Stimulated activated naive CD8-positive, alpha-beta T cell treated with anti-CD3 and anti-CD28 coated beads, Interleukin-15, Interleukin-2, amounts not matched to agents 100 ng/mL and 50 ng/mL, for 24 hours (primary cell): ENCODE results near the gene GRIN3B.

Experiments used
- H3K27ac Mint-ChIP-seq: one replicate; pipeline ENCODE4 v1.8.0; 2021; ENCODE audit warnings: mild to moderate bottlenecking, mixed read lengths
- H3K27me3 Mint-ChIP-seq: one replicate; pipeline ENCODE4 v1.8.0; 2021; ENCODE audit warnings: mixed read lengths
- H3K36me3 Mint-ChIP-seq: one replicate; pipeline ENCODE4 v1.8.0; 2021; ENCODE audit warnings: low read depth, mixed read lengths
- H3K4me1 Mint-ChIP-seq: one replicate; pipeline ENCODE4 v1.8.0; 2021; ENCODE audit warnings: low read depth, mixed read lengths
- H3K4me3 Mint-ChIP-seq: one replicate; pipeline ENCODE4 v1.8.0; 2021; ENCODE audit warnings: mild to moderate bottlenecking, mixed read lengths
- H3K9me3 Mint-ChIP-seq: one replicate; pipeline ENCODE4 v1.8.0; 2021; ENCODE audit warnings: mixed read lengths

GRIN3B gene

DNA sequence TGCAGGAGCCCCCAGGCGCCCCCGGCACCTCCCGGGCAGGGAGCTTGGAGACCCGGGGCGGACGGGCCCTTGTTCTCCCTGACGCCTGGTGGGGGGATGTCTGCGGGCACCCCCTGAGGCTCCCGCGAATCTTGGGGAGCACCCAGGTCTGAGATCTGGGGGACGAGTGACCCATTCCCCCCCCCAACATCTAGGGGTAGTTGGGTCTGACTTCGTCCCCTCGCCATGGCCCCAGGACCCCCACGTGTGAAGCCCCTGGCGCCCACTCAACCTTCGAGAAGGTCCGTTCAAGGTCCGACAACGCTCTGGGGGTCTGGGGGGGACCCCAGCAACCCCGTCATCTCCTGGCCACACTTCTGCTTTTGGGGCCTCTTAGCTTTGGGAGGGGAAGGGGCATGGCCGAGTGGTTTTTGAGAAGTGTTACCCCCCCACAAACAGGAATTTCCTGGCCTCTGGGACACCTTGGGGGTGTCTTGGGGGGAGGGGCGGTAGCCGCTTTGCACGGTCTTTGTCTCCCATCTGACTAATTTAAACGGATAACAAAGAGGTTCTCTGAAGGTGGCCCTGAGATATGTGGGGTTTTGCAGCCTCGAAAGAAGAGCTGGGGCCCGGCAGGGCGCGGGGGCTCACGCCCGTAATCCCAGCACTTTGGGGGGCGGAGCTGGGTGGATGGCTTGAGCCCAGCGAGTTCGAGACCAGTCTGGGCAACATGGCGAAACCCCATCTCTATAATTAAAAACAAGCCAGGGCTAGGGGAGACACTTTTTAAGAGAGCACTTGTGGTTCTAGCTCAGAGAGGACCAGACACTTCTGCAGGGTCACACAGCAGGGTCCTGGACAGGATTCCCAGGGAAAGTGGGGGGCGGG is 26.8 kb downstream of the GRIN3B start:
- H3K4me3 Mint-ChIP-seq, result peak overlapping the region; percentile 88
- H3K4me1 Mint-ChIP-seq, result peaks cover 29% of the 10 kb centered on the region
- H3K9me3 Mint-ChIP-seq, result no peaks in the 10 kb centered on the region
- peak overlapping the region; percentile 75 for H3K27ac Mint-ChIP-seq
- H3K36me3 Mint-ChIP-seq, result peaks cover 4% of the 10 kb centered on the region
- no peaks in the 10 kb centered on the region for H3K27me3 Mint-ChIP-seq

DNA sequence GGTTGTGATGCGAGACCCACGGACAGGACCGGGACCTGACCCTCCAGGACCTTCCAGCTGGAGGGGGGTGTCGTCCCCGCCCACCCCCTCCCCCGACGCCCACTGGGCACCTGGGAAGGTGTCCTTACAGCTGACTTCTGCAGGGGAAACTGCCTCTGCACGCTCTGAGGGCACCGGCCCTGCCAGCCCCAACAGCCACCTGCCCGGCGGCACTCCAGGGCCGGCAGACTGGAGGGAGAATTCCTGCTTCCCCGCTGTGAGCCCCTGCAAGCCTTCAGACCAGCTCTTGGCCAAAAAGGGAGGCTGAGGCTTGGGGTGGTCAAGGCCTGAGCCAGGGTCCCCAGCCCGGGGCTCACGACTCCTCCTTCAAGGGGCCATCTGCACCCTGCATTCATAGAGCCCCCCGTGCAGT is 27.4 kb downstream of the GRIN3B start:
- Mint-ChIP-seq H3K27ac (no peak overlapping the region), H3K4me1 (peaks cover 29% of the 10 kb centered on the region), H3K36me3 (peaks cover 4% of the 10 kb centered on the region), H3K27me3 (no peaks in the 10 kb centered on the region), H3K4me3 (peak overlapping the region; percentile 88), H3K9me3 (no peaks in the 10 kb centered on the region)

DNA sequence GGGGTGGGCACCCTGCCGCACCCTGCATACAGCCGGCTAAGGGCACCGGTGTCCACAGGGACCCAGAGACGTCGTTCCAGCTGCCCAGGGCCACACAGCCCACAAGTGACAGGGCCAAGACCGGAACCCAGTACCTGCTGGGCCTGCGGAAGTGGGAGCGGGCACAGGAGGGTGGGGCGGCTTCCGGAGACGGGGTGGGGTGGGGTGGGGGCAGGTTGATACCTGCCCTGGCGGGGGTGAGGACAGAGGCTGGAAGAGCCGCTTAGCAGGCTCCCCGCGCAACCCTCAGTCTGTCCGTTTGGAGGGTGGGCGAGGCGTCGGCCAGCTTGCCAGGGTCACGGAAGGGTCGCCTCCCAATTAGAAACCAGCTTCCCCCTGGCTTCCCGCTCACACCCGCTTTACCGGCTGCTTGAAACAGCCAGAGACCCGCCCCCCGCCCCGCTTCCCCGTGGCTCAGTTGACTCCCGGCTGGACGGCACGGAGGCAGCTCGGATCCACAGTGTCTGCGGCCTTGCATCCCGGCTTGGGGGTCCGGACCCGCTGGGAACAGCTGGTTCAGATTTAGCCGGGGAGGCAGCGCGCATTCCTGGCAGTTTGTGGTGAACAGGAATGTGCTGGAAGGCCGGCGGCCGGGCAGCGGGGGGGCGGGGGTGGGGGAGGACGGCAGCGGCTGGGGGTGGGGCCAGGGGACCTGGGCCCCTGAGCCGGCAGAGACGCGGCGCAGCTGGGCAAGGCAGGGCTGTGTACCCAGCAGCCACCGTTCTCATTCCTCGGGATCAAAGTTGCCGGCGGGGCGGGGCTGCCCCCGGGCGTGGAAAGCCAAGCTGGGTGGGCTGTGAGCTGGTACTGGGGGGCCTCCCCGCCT is 28.1 kb downstream of the GRIN3B start:
- H3K9me3 Mint-ChIP-seq, result no peaks in the 10 kb centered on the region
- H3K27me3 Mint-ChIP-seq, result no peaks in the 10 kb centered on the region
- H3K36me3 Mint-ChIP-seq, result peaks cover 10% of the 10 kb centered on the region
- no peak overlapping the region for H3K27ac Mint-ChIP-seq
- peak overlapping the region; percentile 88 for H3K4me3 Mint-ChIP-seq
- peaks cover 30% of the 10 kb centered on the region for H3K4me1 Mint-ChIP-seq

DNA sequence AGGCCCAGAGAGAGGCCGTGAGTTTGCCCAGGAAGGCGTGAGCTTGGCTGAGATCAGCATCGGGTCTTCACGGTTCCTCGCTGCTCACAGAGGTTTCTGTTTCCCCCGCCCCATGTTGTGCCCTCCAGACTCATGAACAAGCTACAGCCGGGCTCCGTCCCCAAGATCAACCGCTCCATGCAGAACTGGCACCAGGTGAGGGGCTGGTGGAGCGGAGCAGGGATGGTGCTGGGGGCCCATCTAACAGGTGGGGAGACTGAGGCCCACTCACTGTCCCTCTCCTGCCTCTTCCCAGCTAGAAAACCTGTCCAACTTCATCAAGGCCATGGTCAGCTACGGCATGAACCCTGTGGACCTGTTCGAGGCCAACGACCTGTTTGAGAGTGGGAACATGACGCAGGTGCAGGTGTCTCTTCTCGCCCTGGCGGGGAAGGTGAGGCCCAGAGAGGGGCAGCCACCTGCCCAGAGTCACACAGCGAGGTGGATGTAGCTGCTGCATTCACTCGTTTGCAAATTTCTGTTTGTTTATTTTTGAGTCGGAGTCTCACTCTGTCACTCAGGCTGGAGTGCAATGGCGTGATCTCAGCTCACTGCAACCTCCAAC is 32.1 kb downstream of the GRIN3B start:
- no peak overlapping the region for H3K4me3 Mint-ChIP-seq

DNA sequence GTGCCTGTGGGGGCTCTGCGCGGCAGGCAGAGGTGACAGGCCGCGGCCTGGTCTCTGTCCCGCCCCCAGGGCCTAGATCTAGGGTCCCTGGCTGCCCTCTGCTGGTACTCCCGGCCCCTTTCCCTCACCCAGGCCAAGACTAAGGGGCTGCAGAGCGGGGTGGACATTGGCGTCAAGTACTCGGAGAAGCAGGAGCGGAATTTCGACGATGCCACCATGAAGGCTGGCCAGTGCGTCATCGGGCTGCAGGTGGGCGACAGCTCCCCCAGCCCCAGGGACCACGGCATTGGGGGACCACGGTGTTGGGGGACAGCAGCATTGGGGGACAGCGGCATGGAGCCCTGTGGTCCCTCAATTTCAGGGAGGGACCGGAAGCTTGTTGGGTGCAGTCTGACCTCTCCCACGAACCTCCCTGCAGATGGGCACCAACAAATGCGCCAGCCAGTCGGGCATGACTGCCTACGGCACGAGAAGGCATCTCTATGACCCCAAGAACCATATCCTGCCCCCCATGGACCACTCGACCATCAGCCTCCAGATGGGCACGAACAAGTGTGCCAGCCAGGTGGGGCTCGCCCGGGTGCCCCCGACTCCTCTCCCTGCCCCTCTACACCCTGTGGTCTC is 35.9 kb downstream of the GRIN3B start:
- Mint-ChIP-seq H3K27me3 (no peaks in the 10 kb centered on the region), H3K36me3 (peaks cover 28% of the 10 kb centered on the region), H3K4me3 (no peak overlapping the region), H3K4me1 (peaks cover 45% of the 10 kb centered on the region), H3K27ac (no peak overlapping the region), H3K9me3 (no peaks in the 10 kb centered on the region)

More for the DNA sequence above, 32.1 kb downstream of the GRIN3B start:
- peaks cover 21% of the 10 kb centered on the region for H3K36me3 Mint-ChIP-seq
- peaks cover 24% of the 10 kb centered on the region for H3K4me1 Mint-ChIP-seq
- no peaks in the 10 kb centered on the region for H3K9me3 Mint-ChIP-seq
- H3K27me3 Mint-ChIP-seq, result no peaks in the 10 kb centered on the region
- H3K27ac Mint-ChIP-seq, result no peak overlapping the region

DNA sequence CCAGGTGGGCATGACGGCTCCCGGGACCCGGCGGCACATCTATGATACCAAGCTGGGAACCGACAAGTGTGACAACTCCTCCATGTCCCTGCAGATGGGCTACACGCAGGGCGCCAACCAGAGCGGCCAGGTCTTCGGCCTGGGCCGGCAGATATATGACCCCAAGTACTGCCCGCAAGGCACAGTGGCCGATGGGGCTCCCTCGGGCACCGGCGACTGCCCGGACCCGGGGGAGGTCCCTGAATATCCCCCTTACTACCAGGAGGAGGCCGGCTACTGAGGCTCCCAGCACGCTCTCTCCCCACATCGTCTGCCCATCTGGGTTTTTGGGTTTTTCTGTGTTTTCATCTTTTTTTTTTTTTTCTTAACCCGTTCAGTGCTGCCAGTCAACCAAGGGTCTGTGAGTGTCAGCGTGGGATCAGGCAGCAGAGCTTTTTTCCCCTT is 37.4 kb downstream of the GRIN3B start:
- Mint-ChIP-seq H3K27me3 (no peaks in the 10 kb centered on the region), H3K27ac (peak overlapping the region; percentile 76), H3K9me3 (no peaks in the 10 kb centered on the region), H3K36me3 (peaks cover 28% of the 10 kb centered on the region), H3K4me1 (peaks cover 50% of the 10 kb centered on the region), H3K4me3 (peak overlapping the region; percentile 60)

DNA sequence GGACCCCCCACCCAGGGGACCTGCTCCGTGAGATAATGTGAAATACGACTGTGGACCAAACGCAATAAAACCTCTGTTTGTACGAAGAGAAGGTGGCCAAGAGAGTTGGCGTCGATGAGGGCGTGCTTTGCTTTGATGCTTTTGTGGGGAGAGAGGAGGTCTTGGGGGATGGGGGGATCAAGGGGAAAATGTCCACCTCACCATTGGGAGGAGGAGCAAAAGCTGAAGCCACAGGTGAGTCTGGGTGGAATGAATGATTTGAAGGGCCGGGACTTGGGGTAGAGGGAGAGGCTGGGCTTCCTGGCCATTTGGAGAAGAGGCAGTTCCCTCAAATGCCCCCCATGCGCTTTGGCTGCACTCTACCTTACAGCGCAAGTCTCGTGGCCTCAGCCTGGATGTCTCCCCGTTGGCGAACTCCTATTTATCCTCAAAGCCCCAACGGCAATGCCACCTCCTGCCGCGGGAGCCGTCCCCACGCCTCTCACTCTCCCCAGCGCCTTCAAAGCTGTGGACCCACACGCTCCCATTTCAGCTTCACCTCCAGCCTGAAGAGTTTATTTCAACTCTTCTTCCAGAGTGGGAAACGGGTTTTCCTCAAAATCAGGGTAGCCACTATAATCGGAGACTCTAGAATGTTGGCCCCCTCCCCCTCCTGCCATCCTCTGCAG is 38.9 kb downstream of the GRIN3B start:
- no peaks in the 10 kb centered on the region for H3K9me3 Mint-ChIP-seq
- peak overlapping the region; percentile 89 for H3K4me3 Mint-ChIP-seq
- H3K4me1 Mint-ChIP-seq, result peaks cover 47% of the 10 kb centered on the region
- H3K27ac Mint-ChIP-seq, result peak overlapping the region; percentile 76
- peaks cover 20% of the 10 kb centered on the region for H3K36me3 Mint-ChIP-seq
- no peaks in the 10 kb centered on the region for H3K27me3 Mint-ChIP-seq

DNA sequence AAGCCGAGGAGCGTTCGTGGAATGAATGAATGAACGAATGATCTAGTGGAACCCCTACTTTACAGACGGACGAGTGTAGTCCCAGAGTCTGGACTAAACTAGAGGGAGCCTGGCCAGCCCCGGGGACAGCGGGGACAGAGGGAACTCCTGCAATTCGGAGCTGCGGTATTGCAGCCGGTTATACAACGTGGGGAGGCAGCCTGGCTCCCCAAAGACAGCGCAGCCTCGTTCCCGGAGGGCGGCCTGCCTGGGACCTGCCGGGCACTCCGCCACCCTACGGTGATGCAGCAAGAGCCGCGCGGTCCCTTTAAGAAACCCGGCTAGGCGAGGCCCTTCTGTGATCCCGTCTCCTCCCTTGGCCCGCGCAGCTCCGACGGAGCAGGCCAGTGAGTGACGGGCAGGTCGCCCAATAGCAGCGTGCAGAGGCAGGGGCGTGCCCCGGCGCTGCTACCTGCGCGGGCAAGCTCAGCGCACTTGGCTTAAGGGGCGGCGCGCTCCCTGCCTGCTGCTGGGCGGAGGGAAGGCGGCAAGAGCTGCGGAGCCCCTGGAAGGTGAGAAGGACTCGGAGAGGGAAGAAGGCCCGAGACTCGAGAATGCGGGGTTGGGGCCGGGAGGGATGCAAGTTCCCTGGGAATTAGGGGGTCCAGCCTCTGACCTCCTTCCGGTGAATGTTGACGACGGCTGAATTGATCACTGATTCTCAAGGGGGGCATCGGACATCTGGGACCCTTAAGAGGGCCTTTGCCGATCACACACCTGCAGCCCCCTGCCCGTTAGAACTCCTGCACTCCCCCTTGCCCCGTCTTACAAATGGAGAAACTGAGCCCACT is 39.6 kb downstream of the GRIN3B start, which contains the start of gene ABCA7:
Gene ABCA7, plus strand, starts transcription at position 462 of the 830 bp plus-strand sequence. CDS start 1,255 bp downstream, outside the sequence.
- Mint-ChIP-seq H3K4me1 (peaks cover 47% of the 10 kb centered on the region), H3K9me3 (no peaks in the 10 kb centered on the region), H3K27ac (peak within 1 kb of the TSS; percentile 76), H3K36me3 (peaks cover 20% of the 10 kb centered on the region), H3K4me3 (peak within 1 kb of the TSS; percentile 89), H3K27me3 (no peaks in the 10 kb centered on the region)

DNA sequence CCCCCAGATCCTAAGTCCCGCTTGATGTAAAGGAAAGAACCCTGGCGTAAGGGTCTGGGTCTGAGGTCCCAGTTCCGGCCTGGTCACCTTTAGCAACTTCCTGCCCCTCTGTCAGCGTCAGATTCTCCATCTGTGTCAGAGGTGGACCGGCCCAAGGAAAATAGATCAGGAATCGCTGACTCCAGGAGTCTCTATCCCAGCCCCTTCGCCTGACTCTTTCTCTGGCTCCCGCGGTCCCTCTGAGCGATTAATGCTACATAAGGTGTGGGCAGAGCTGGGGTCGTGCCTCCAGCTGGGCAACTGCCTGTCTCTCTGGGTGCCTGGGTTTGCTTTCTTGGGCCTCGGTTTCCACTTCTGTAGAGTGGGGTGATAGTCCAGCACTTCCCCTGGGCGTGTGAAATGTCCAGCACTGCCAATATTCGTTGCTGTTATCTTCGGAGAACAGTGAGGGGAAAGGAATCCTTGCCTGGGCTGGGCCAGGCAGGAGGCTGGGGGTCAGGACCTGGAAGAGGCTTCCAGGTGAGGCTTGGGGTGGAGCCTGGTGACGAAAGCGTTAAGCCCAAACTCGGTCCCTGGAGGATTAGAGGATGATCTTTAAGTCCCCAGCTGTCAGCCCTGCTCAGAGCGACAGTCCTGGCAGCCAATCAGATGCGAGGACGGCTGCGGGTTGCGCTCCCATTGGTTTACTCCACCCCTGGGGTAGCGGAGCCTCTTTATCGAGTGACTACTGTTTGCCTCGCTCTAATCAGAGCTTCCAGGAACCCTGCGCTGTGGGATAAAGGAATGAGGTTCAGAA is 40.5 kb downstream of the GRIN3B start:
- H3K27ac Mint-ChIP-seq, result peak overlapping the region; percentile 52
- H3K36me3 Mint-ChIP-seq, result peaks cover 16% of the 10 kb centered on the region
- H3K27me3 Mint-ChIP-seq, result no peaks in the 10 kb centered on the region
- peaks cover 43% of the 10 kb centered on the region for H3K4me1 Mint-ChIP-seq
- peak overlapping the region; percentile 89 for H3K4me3 Mint-ChIP-seq
- H3K9me3 Mint-ChIP-seq, result no peaks in the 10 kb centered on the region

DNA sequence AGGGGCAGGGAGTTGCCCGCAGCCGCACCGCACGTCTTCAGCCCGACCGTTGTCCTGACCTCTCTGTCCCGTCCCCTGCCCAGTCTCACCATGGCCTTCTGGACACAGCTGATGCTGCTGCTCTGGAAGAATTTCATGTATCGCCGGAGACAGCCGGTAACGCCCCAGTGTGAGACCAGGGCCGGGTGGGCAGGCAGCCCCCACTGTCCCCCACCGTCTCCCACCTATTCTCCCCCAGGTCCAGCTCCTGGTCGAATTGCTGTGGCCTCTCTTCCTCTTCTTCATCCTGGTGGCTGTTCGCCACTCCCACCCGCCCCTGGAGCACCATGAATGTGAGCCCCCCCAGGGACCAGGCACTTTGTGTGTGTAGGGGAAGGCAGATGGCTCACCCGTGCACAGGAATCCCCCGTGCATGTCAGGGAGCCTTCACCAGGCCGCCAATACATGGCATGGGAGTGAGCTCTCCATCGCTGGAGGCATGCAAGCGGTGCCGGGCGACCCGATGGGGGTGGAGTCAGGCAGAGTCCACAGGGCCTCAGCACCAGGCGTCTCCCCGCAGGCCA is 41.1 kb downstream of the GRIN3B start:
- Mint-ChIP-seq H3K27ac (peak overlapping the region; percentile 52), H3K4me1 (peaks cover 43% of the 10 kb centered on the region), H3K9me3 (no peaks in the 10 kb centered on the region), H3K27me3 (no peaks in the 10 kb centered on the region), H3K4me3 (peak overlapping the region; percentile 89), H3K36me3 (peaks cover 15% of the 10 kb centered on the region)

DNA sequence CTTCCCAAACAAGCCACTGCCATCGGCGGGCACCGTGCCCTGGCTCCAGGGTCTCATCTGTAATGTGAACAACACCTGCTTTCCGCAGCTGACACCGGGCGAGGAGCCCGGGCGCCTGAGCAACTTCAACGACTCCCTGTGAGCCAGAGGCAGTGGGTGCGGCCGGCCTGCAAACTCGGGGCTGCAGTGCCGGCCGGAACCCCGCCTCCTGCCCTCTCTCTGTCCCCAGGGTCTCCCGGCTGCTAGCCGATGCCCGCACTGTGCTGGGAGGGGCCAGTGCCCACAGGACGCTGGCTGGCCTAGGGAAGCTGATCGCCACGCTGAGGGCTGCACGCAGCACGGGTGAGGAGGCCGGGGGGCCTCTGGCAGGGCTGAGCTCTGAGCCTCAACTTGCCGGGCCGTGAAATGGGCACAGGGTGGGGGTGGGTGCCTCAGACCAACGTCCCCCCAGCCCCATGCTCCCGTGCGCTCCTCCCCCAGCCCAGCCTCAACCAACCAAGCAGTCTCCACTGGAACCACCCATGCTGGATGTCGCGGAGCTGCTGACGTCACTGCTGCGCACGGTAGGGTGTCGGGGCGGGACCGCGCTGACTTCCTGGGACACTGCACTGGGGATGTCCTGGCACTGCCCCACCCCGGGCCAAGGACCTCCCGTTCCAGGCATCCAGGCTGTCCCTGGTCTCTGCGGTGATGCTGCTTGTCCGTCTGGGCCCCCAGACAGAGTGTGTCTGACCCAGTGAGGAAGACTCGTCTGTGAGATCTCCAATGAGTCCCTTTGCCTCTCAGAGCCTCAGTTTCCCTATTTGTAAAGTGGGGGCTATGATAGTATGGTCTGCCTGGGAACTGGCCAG is 41.8 kb downstream of the GRIN3B start:
- H3K27me3 Mint-ChIP-seq, result no peaks in the 10 kb centered on the region
- no peak overlapping the region for H3K4me3 Mint-ChIP-seq
- H3K9me3 Mint-ChIP-seq, result no peaks in the 10 kb centered on the region
- peaks cover 12% of the 10 kb centered on the region for H3K36me3 Mint-ChIP-seq
- no peak overlapping the region for H3K27ac Mint-ChIP-seq
- H3K4me1 Mint-ChIP-seq, result peaks cover 43% of the 10 kb centered on the region
